Measurements from ENCODE around the gene ZNF487.
"Not testable (repeated sequence)": the region's sequence is repeated elsewhere in the genome, so short reads cannot be mapped to it uniquely, and the experiment has no call there.

DNA sequence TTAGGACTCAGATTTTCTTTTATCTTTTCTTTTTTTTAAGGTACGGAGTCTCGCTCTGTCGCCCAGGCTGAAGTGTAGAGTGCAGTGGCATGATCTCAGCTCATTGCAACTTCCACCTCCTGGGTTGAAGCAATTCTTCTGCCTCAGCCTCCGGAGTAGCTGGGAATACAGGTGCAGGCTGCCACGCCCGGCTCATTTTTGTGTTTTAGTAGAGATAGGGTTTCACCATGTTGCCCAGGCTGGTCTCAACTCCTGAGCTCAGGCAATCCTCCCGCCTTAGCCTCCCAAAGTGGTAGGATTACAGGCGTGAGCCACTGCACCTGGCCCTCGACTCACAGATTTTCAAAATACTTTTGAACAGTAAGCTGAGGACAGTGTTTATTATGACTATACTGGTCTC, 17.1 kb downstream of the ZNF487 start:
- not testable (repeated sequence) for TF ChIP-seq REST (IDR thresholded peaks at IDR 0.05; ENCODE audit: low read depth); MAX (IDR thresholded peaks at IDR 0.05); YY1 (IDR thresholded peaks at IDR 0.05; ENCODE audit: low read depth); NFIC (IDR thresholded peaks at IDR 0.05)
- TF ChIP-seq EP300 (IDR thresholded peaks at IDR 0.05; ENCODE audit: borderline replicate concordance) = peak; percentile 51; the same call in 1 of the 2 replicates
